HepG2 (cell line): Measurements from ENCODE around the gene KDM3A. TPM values are rescaled to one million over a fixed set of nuclear protein-coding genes. Genes with fewer than 3 reads are reported as not detected.
A peak's percentile ranks its signal among the peaks of the same experiment; 100 is the strongest.

Experiments
- ATAC-seq: fragments of 200-7000 bp; cut with Tn5 transposase; 3 replicates; pipeline ENCODE4 v1.9.1; 2020; ENCODE audit warnings: mild to moderate bottlenecking, moderate library complexity
- BruUV-seq: library from RNA; stranded (reverse); fragments of 400-500 nt; replicated peaks from 2 replicates; lab custom pipeline; 2021; lab: Mats Ljungman, UMichigan
- CTCF ChIA-PET: fragments of 300-600 bp; formaldehyde crosslinking; extraction: SDS; loops from one replicate; lab custom pipeline; 2021; ENCODE audit warnings: low total read pairs, inconsistent platforms, low intra/inter-chr PET ratio; lab: Yijun Ruan, JAX
- POLR2A ChIA-PET: fragments of 350-600 bp; sonication (Branson Sonifier 250); formaldehyde crosslinking; loops from one replicate; lab custom pipeline; 2020; ENCODE audit warnings: antibody characterized with exemption, inconsistent platforms; lab: Yijun Ruan, JAX
- DNase-seq: peaks from one replicate; pipeline ENCODE4 v3.0.0-alpha.2; 2015; ENCODE audit warnings: low spot score
- FAIRE-seq: peaks from 3 replicates; lab custom pipeline; 2011; peaks lifted over from hg19 to GRCh38; lab: Jason Lieb, UNC
- H2AFZ ChIP-seq: one replicate; pipeline ENCODE4 v1.6.1; 2011; ENCODE audit warnings: low read length, inconsistent platforms
- H3K27ac ChIP-seq: fragments of 300-600 bp; 3 replicates; pipeline ENCODE4 v1.8.0; 2011; ENCODE audit warnings: mixed run types, mild to moderate bottlenecking, mixed read lengths, low read length, inconsistent platforms; ENCODE audit not compliant: insufficient read depth; ENCODE audit errors: extremely low read length
- H3K27me3 ChIP-seq, 2 experiments: fragments of 200-600 bp in 1 of 2; 2 replicates in 1 of 2; 3 replicates in 1 of 2; pipeline versions ENCODE4 v1.6.0 to v1.8.0; 2011; ENCODE audit warnings: low read length in 2 of 2, mild to moderate bottlenecking in 2 of 2, moderate library complexity in 2 of 2, inconsistent platforms in 1 of 2; ENCODE audit not compliant: insufficient read depth in 2 of 2, control insufficient read depth in 1 of 2
- H3K36me3 ChIP-seq, 2 experiments: fragments of 200-600 bp in 1 of 2; replicated peaks in 1 of 2; 2 replicates in 1 of 2; 3 replicates in 1 of 2; pipeline versions ENCODE4 v1.5.1 to v1.8.0; 2011; ENCODE audit warnings: low read length in 2 of 2, inconsistent platforms in 1 of 2; ENCODE audit not compliant: insufficient read depth in 2 of 2, control insufficient read depth in 1 of 2
- H3K4me1 ChIP-seq: 2 replicates; pipeline ENCODE4 v1.5.1; 2012; ENCODE audit warnings: low read length, inconsistent platforms; ENCODE audit not compliant: insufficient read depth
- H3K4me2 ChIP-seq: 2 replicates; pipeline ENCODE4 v1.6.0; 2011; ENCODE audit warnings: low read depth, low read length, inconsistent platforms
- H3K4me3 ChIP-seq, 3 experiments: fragments of 200-600 bp in 1 of 3; sonication (generic), shearing (Covaris generic) in 1 of 3; replicated peaks in 1 of 3; 2 replicates each; pipeline ENCODE4 v1.5.1; 2011 to 2016; ENCODE audit warnings: low read length in 3 of 3, inconsistent platforms in 2 of 3, low read depth in 2 of 3, mild to moderate bottlenecking in 2 of 3, control low read depth in 1 of 3, mixed read lengths in 1 of 3; ENCODE audit not compliant: insufficient read depth in 1 of 3
- H3K79me2 ChIP-seq: one replicate; pipeline ENCODE4 v1.6.1; 2011; ENCODE audit warnings: low read length, inconsistent platforms; ENCODE audit not compliant: insufficient read depth
- H3K9ac ChIP-seq: 2 replicates; pipeline ENCODE4 v1.6.0; 2011; ENCODE audit warnings: mild to moderate bottlenecking, low read depth, low read length, inconsistent platforms; ENCODE audit not compliant: insufficient read depth
- H3K9me3 ChIP-seq: 2 replicates; pipeline ENCODE4 v1.5.1; 2012; ENCODE audit warnings: mild to moderate bottlenecking, low read length
- H4K20me1 ChIP-seq: 2 replicates; pipeline ENCODE4 v1.6.0; 2011; ENCODE audit warnings: inconsistent platforms, mild to moderate bottlenecking, low read length, moderate library complexity; ENCODE audit not compliant: insufficient read depth
- BCL6 ChIP-seq: IDR thresholded peaks from 2 replicates; pipeline ENCODE4 v1.6.1; 2016; ENCODE audit warnings: missing genetic modification reagents, missing compliant biosample characterization
- CEBPB ChIP-seq: IDR thresholded peaks from 2 replicates; pipeline ENCODE4 v1.6.1; 2011; ENCODE audit warnings: low read depth, low read length, improper control_type of control experiment, borderline replicate concordance
- ELK4 ChIP-seq: sonication (generic); formaldehyde crosslinking; IDR thresholded peaks from 2 replicates; pipeline ENCODE4 v1.9.0; 2021; ENCODE audit warnings: missing genetic modification reagents, borderline replicate concordance
- MAFG ChIP-seq: sonication (generic); formaldehyde crosslinking; IDR thresholded peaks from 2 replicates; pipeline ENCODE4 v1.5.1; 2020; ENCODE audit warnings: mild to moderate bottlenecking, missing genetic modification reagents
- NR1H2 ChIP-seq: sonication (generic); formaldehyde crosslinking; IDR thresholded peaks from 2 replicates; pipeline ENCODE4 v1.8.1; 2022; ENCODE audit warnings: low read depth, missing genetic modification reagents, borderline replicate concordance
- TAF15 ChIP-seq: fragments of 200-400 bp; formaldehyde crosslinking; IDR thresholded peaks from one replicate; pipeline ENCODE4 v1.6.1; 2018; ENCODE audit warnings: mild to moderate bottlenecking, low read depth, low read length; ENCODE audit not compliant: poor library complexity, severe bottlenecking
- ZBTB4 ChIP-seq: sonication (generic); formaldehyde crosslinking; IDR thresholded peaks from 2 replicates; pipeline ENCODE4 v1.4.0; 2020; ENCODE audit warnings: missing genetic modification reagents, mild to moderate bottlenecking, borderline replicate concordance
- ZBTB43 ChIP-seq: sonication (generic); formaldehyde crosslinking; conservative IDR thresholded peaks from 2 replicates; pipeline ENCODE4 v1.4.0; 2020; ENCODE audit warnings: missing genetic modification reagents
- ZNF124 ChIP-seq: sonication (generic); formaldehyde crosslinking; IDR thresholded peaks from 2 replicates; pipeline ENCODE4 v1.4.0; 2020; ENCODE audit warnings: missing genetic modification reagents
- ZNF143 ChIP-seq: sonication (generic); formaldehyde crosslinking; IDR thresholded peaks from 2 replicates; pipeline ENCODE4 v1.4.0; 2020; ENCODE audit warnings: missing genetic modification reagents
- ZNF260 ChIP-seq: sonication (generic); formaldehyde crosslinking; IDR thresholded peaks from 2 replicates; pipeline ENCODE4 v1.4.0; 2020; ENCODE audit warnings: missing genetic modification reagents, low read depth, mild to moderate bottlenecking, borderline replicate concordance
- ZNF350 ChIP-seq: sonication (generic); formaldehyde crosslinking; IDR thresholded peaks from 2 replicates; pipeline ENCODE4 v1.4.0; 2020; ENCODE audit warnings: mild to moderate bottlenecking, low read depth, missing genetic modification reagents, borderline replicate concordance
- ZNF414 ChIP-seq: sonication (generic); formaldehyde crosslinking; IDR thresholded peaks from 2 replicates; pipeline ENCODE4 v1.5.0; 2020; ENCODE audit warnings: missing genetic modification reagents
- ZNF607 ChIP-seq: sonication (generic); formaldehyde crosslinking; IDR thresholded peaks from 2 replicates; pipeline ENCODE4 v1.5.1; 2020; ENCODE audit warnings: missing genetic modification reagents, mild to moderate bottlenecking, borderline replicate concordance
- whole genome bisulfite sequencing: methylation state at CpG from one replicate; pipeline ENCODE4 v1.1.6; 2017; ENCODE audit warnings: low lambda C conversion rate; 5-methylcytosine and 5-hydroxymethylcytosine counted together
- in situ Hi-C: cut with HindIII; loops from 2 replicates; pipeline ENCODE4 v1.10.0; 2017; ENCODE audit warnings: low pct_unique_long_range_greater_than_20kb; ENCODE audit not compliant: extremely low pct_ligation_motif_present
- intact Hi-C: fragments of 100-400 bp; cut with micrococcal nuclease; formaldehyde crosslinking; loops from one replicate; pipeline ENCODE4 v1.10.0; 2022; ENCODE audit not compliant: unreplicated experiment
- polyA plus RNA-seq, 8 experiments: library from polyadenylated mRNA; depleted of rRNA in 3 of 8; stranded (reverse) in 7 of 8; unstranded in 1 of 8; fragments of >200 nt; fragmentation: Illumina TruSeq in 4 of 8; extraction: Trizol in 4 of 8; gene quantifications; 2 replicates each; pipeline versions ENCODE4 v1.2.1 to v1.2.3, GENCODE V29; 2011 to 2016; ENCODE audit warnings: low read depth in 4 of 8, missing spikeins in 1 of 8, mixed read lengths in 1 of 8; ENCODE audit not compliant: insufficient read depth in 1 of 8
- total RNA-seq, 5 experiments: library from RNA; depleted of rRNA; stranded (reverse); fragments of >200 nt; fragmentation: Illumina TruSeq; extraction: Trizol; gene quantifications; 2 replicates each; pipeline ENCODE4 v1.2.3, GENCODE V29; 2016; ENCODE audit warnings: low read depth in 1 of 5
- TF ChIP-seq, protein P1 (sequence below): sonication (generic); formaldehyde crosslinking; IDR thresholded peaks from 2 replicates; pipeline ENCODE4 v1.4.0; 2020; ENCODE audit warnings: missing genetic modification reagents, borderline replicate concordance
- TF ChIP-seq, protein P2 (sequence below): sonication (generic); formaldehyde crosslinking; IDR thresholded peaks from 2 replicates; pipeline ENCODE4 v1.4.0; 2020; ENCODE audit warnings: low read depth, mild to moderate bottlenecking, missing genetic modification reagents

Gene KDM3A
- total and polyA plus RNA-seq, 2 of the 13 experiments (the other 11 are each of a cell fraction or from before 2014, with no cell fraction given): 21.0 to 70.2 TPM

GRCh38 chr2:86426271-86426670 is 14.9 kb upstream of the KDM3A start:
- Histone ChIP-seq H3K9ac (no peak overlapping the region), H3K4me1 (no peaks in the 10 kb centered on the region), H3K79me2 (no peaks in the 10 kb centered on the region), H3K27ac (no peak overlapping the region), H3K27me3 (peaks cover 1 to 27% of the 10 kb centered on the region in 2 experiments; a peak in 4 of 5 replicates), H4K20me1 (no peaks in the 10 kb centered on the region), H2AFZ (no peak overlapping the region), H3K9me3 (peaks cover 5% of the 10 kb centered on the region; the same call in 1 of the 2 replicates), H3K4me3 (no peak overlapping the region), H3K4me2 (no peak overlapping the region), H3K36me3 (no peaks in the 10 kb centered on the region)
- POLR2A ChIA-PET: no interaction called here
- in situ Hi-C loops: no loop called here
- BruUV-seq: no TSS peak
- 1% methylated on average over 4 of the region's 4 CpGs for WGBS
- no peak for FAIRE-seq
- intact Hi-C loops: no loop called here
- ATAC-seq: no peak
- CTCF ChIA-PET: no interaction called here
- DNase-seq: no peak
- no peak for TF ChIP-seq ZNF124 (CRISPR knock-in tag)
- no peak for TF ChIP-seq ZNF143
- TF ChIP-seq ZNF607 (CRISPR knock-in tag): no peak
- 0 out of 2 replicates have a peak, but pooled peaks have one; percentile 26 for TF ChIP-seq CEBPB
- TF ChIP-seq ELK4 (CRISPR knock-in tag): no peak
- no peak for TF ChIP-seq ZBTB4
- no peak for TF ChIP-seq TAF15
- TF ChIP-seq ZNF414 (CRISPR knock-in tag): no peak
- TF ChIP-seq ZNF350: no peak
- peak; percentile 13; the same call in 1 of the 2 replicates for TF ChIP-seq BCL6
- TF ChIP-seq, protein P1, sequence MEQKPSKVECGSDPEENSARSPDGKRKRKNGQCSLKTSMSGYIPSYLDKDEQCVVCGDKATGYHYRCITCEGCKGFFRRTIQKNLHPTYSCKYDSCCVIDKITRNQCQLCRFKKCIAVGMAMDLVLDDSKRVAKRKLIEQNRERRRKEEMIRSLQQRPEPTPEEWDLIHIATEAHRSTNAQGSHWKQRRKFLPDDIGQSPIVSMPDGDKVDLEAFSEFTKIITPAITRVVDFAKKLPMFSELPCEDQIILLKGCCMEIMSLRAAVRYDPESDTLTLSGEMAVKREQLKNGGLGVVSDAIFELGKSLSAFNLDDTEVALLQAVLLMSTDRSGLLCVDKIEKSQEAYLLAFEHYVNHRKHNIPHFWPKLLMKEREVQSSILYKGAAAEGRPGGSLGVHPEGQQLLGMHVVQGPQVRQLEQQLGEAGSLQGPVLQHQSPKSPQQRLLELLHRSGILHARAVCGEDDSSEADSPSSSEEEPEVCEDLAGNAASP (CRISPR knock-in tag): no peak
- TF ChIP-seq MAFG (CRISPR knock-in tag): no peak
- TF ChIP-seq NR1H2 (CRISPR knock-in tag): no peak
- TF ChIP-seq ZNF260 (CRISPR knock-in tag): no peak
- TF ChIP-seq ZBTB43 (CRISPR knock-in tag): no peak
- TF ChIP-seq, protein P2, sequence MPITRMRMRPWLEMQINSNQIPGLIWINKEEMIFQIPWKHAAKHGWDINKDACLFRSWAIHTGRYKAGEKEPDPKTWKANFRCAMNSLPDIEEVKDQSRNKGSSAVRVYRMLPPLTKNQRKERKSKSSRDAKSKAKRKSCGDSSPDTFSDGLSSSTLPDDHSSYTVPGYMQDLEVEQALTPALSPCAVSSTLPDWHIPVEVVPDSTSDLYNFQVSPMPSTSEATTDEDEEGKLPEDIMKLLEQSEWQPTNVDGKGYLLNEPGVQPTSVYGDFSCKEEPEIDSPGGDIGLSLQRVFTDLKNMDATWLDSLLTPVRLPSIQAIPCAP (CRISPR knock-in tag): no peak
